MG63 (cell line): Measurements from ENCODE around the gene ZBTB8B. TPM values are rescaled to one million over a fixed set of nuclear protein-coding genes. Genes with fewer than 3 reads are reported as not detected.
A peak's percentile ranks its signal among the peaks of the same experiment; 100 is the strongest.
"Not testable (repeated sequence)": the region's sequence is repeated elsewhere in the genome, so short reads cannot be mapped to it uniquely, and the experiment has no call there.

ENCODE experiments used
- DNase-seq: peaks from one replicate; pipeline ENCODE4 v3.0.0-alpha.2; 2020
- H3K27me3 ChIP-seq: fragments of 250-450 bp; sonication (Bioruptor Pico); 2 replicates; pipeline ENCODE4 v1.5.1; 2020; ENCODE audit warnings: mild to moderate bottlenecking, moderate library complexity
- H3K36me3 ChIP-seq: fragments of 250-450 bp; sonication (Bioruptor Pico); 2 replicates; pipeline ENCODE4 v1.5.1; 2020; ENCODE audit warnings: mild to moderate bottlenecking, moderate library complexity
- H3K4me3 ChIP-seq: fragments of 250-450 bp; sonication (Bioruptor Pico); 2 replicates; pipeline ENCODE4 v1.5.1; 2020; ENCODE audit warnings: mild to moderate bottlenecking, moderate library complexity
- H3K9me3 ChIP-seq: fragments of 250-450 bp; sonication (Bioruptor Pico); 2 replicates; pipeline ENCODE4 v1.5.1; 2020; ENCODE audit warnings: mild to moderate bottlenecking, moderate library complexity
- total RNA-seq: library from RNA; depleted of rRNA; stranded (reverse); fragments of >200 nt; shearing (Covaris generic); gene quantifications from 2 replicates; pipeline ENCODE4 v1.2.3, GENCODE V29; 2014; ENCODE audit warnings: low replicate concordance

ZBTB8B gene
- total RNA-seq, 1 experiment from 2014 or later, result not detected

- H3K4me3 ChIP-seq, H3K9me3 ChIP-seq, H3K36me3 ChIP-seq, DNase-seq: not testable (repeated sequence)
- peaks cover 32% of the 10 kb centered on the region for H3K27me3 ChIP-seq
Observed at GRCh38 chr1:32462977-32463376, 1.9 kb upstream of the ZBTB8B start.

GRCh38 chr1:32464191-32464715 is 619 bp upstream of the ZBTB8B start:
- H3K4me3 ChIP-seq, result no peak overlapping the region
- H3K36me3 ChIP-seq, result no peaks in the 10 kb centered on the region
- peaks cover 36% of the 10 kb centered on the region for H3K27me3 ChIP-seq
- H3K9me3 ChIP-seq, result 0 out of 2 replicates have a peak, but pooled peaks cover 4% of the 10 kb centered on the region
- no peak for DNase-seq

GRCh38 chr1:32465578-32465933 is 684 bp downstream of the ZBTB8B start:
- no peak overlapping the region for H3K4me3 ChIP-seq

GRCh38 chr1:32466761-32467160 is 1.9 kb downstream of the ZBTB8B start:
- Histone ChIP-seq H3K36me3 (no peaks in the 10 kb centered on the region), H3K9me3 (no peaks in the 10 kb centered on the region), H3K4me3 (no peak overlapping the region), H3K27me3 (peaks cover 40% of the 10 kb centered on the region)
- DNase-seq, result no peak

More at GRCh38 chr1:32465578-32465933, 684 bp downstream of the ZBTB8B start:
- Histone ChIP-seq H3K27me3 (peaks cover 36% of the 10 kb centered on the region), H3K9me3 (no peaks in the 10 kb centered on the region), H3K36me3 (no peaks in the 10 kb centered on the region)
- DNase-seq, result no peak

- no peaks in the 10 kb centered on the region for H3K36me3 ChIP-seq
- no peak overlapping the region for H3K4me3 ChIP-seq
- H3K27me3 ChIP-seq, result peaks cover 43% of the 10 kb centered on the region
- H3K9me3 ChIP-seq, result no peaks in the 10 kb centered on the region
- DNase-seq, result no peak
Observed at GRCh38 chr1:32468791-32469190, 3.9 kb downstream of the ZBTB8B start.

- no peak for DNase-seq
- Histone ChIP-seq H3K4me3 (no peak overlapping the region), H3K9me3 (no peaks in the 10 kb centered on the region), H3K36me3 (no peaks in the 10 kb centered on the region), H3K27me3 (peaks cover 28% of the 10 kb centered on the region)
Observed at GRCh38 chr1:32470431-32470830, 5.6 kb downstream of the ZBTB8B start.

- no peak overlapping the region for H3K4me3 ChIP-seq
- no peaks in the 10 kb centered on the region for H3K9me3 ChIP-seq
- DNase-seq, result peak; percentile 37
- peaks cover 21% of the 10 kb centered on the region for H3K27me3 ChIP-seq
- no peaks in the 10 kb centered on the region for H3K36me3 ChIP-seq
Observed at GRCh38 chr1:32470991-32471694, 6.3 kb downstream of the ZBTB8B start.

GRCh38 chr1:32471695-32472362 is 7.0 kb downstream of the ZBTB8B start:
- no peak for DNase-seq
- Histone ChIP-seq H3K9me3 (no peaks in the 10 kb centered on the region), H3K4me3 (no peak overlapping the region)

GRCh38 chr1:32472966-32473365 is 8.1 kb downstream of the ZBTB8B start:
- not testable (repeated sequence) for H3K4me3 ChIP-seq, H3K9me3 ChIP-seq, H3K36me3 ChIP-seq, DNase-seq
- peaks cover 12% of the 10 kb centered on the region for H3K27me3 ChIP-seq

More at GRCh38 chr1:32471695-32472362, 7.0 kb downstream of the ZBTB8B start:
- peaks cover 16% of the 10 kb centered on the region for H3K27me3 ChIP-seq
- no peaks in the 10 kb centered on the region for H3K36me3 ChIP-seq

GRCh38 chr1:32474954-32475353 is 10.1 kb downstream of the ZBTB8B start:
- peaks cover 8% of the 10 kb centered on the region for H3K27me3 ChIP-seq
- H3K9me3 ChIP-seq, result no peaks in the 10 kb centered on the region
- H3K4me3 ChIP-seq, result no peak overlapping the region
- no peaks in the 10 kb centered on the region for H3K36me3 ChIP-seq
- DNase-seq, result no peak

GRCh38 chr1:32480003-32480402 is 15.1 kb downstream of the ZBTB8B start:
- Histone ChIP-seq H3K9me3 (peaks cover 3% of the 10 kb centered on the region; the same call in 1 of the 2 replicates), H3K4me3 (no peak overlapping the region), H3K36me3 (no peaks in the 10 kb centered on the region), H3K27me3 (no peaks in the 10 kb centered on the region; the same call in 1 of the 2 replicates)
- no peak for DNase-seq

- no peaks in the 10 kb centered on the region for H3K36me3 ChIP-seq
- H3K9me3 ChIP-seq, result peaks cover 3% of the 10 kb centered on the region; the same call in 1 of the 2 replicates
- no peak for DNase-seq
- no peaks in the 10 kb centered on the region; the same call in 1 of the 2 replicates for H3K27me3 ChIP-seq
- H3K4me3 ChIP-seq, result no peak overlapping the region
Observed at GRCh38 chr1:32480761-32481160, 15.9 kb downstream of the ZBTB8B start.

GRCh38 chr1:32481788-32482187 is 16.9 kb downstream of the ZBTB8B start:
- not testable (repeated sequence) for H3K27me3 ChIP-seq, H3K36me3 ChIP-seq, DNase-seq, H3K4me3 ChIP-seq, H3K9me3 ChIP-seq

GRCh38 chr1:32485554-32486255 is 20.8 kb downstream of the ZBTB8B start:
- DNase-seq, result no peak
- Histone ChIP-seq H3K4me3 (no peak overlapping the region), H3K36me3 (no peaks in the 10 kb centered on the region), H3K27me3 (no peaks in the 10 kb centered on the region; the same call in 1 of the 2 replicates), H3K9me3 (peaks cover 3% of the 10 kb centered on the region; the same call in 1 of the 2 replicates)

GRCh38 chr1:32486463-32487113 is 21.7 kb downstream of the ZBTB8B start:
- Histone ChIP-seq H3K36me3 (no peaks in the 10 kb centered on the region), H3K4me3 (no peak overlapping the region), H3K9me3 (peaks cover 3% of the 10 kb centered on the region; the same call in 1 of the 2 replicates), H3K27me3 (no peaks in the 10 kb centered on the region)
- DNase-seq, result no peak

GRCh38 chr1:32487182-32487581 is 22.3 kb downstream of the ZBTB8B start:
- H3K9me3 ChIP-seq, result peaks cover 3% of the 10 kb centered on the region; the same call in 1 of the 2 replicates
- no peaks in the 10 kb centered on the region for H3K36me3 ChIP-seq
- DNase-seq, result no peak
- H3K4me3 ChIP-seq, result no peak overlapping the region
- no peaks in the 10 kb centered on the region for H3K27me3 ChIP-seq
